HepG2 (cell line): ENCODE results near the gene PFAS. TPM values are rescaled to one million over a fixed set of nuclear protein-coding genes. Genes with fewer than 3 reads are reported as not detected.

Source experiments
- AGO1 ChIP-seq: fragments of 200-400 bp; formaldehyde crosslinking; IDR thresholded peaks from 2 replicates; pipeline ENCODE4 v1.6.1; 2017; ENCODE audit warnings: mild to moderate bottlenecking, low read depth, low read length, moderate library complexity; ENCODE audit not compliant: poor library complexity, severe bottlenecking
- ETV5 ChIP-seq: IDR thresholded peaks from 2 replicates; pipeline ENCODE4 v1.6.1; 2018; ENCODE audit warnings: missing biosample characterization, missing genetic modification reagents, inconsistent platforms, borderline replicate concordance
- IRF2 ChIP-seq: IDR thresholded peaks from 2 replicates; pipeline ENCODE4 v1.6.1; 2018; ENCODE audit warnings: missing genetic modification reagents, missing compliant biosample characterization
- RARA ChIP-seq: IDR thresholded peaks from 2 replicates; pipeline ENCODE4 v1.6.1; 2016; ENCODE audit warnings: missing genetic modification reagents, missing compliant biosample characterization
- RBAK ChIP-seq: sonication (generic); formaldehyde crosslinking; IDR thresholded peaks from 2 replicates; pipeline ENCODE4 v1.5.1; 2020; ENCODE audit warnings: mild to moderate bottlenecking, missing genetic modification reagents
- RNF219 ChIP-seq: sonication (generic); formaldehyde crosslinking; IDR thresholded peaks from 2 replicates; pipeline ENCODE4 v1.5.0; 2020; ENCODE audit warnings: mild to moderate bottlenecking, missing genetic modification reagents
- TP53 ChIP-seq: sonication (generic); formaldehyde crosslinking; conservative IDR thresholded peaks from 2 replicates; pipeline ENCODE4 v1.4.0; 2020; ENCODE audit warnings: missing genetic modification reagents
- XRCC5 ChIP-seq: fragments of 200-400 bp; formaldehyde crosslinking; optimal IDR thresholded peaks from 2 replicates; pipeline ENCODE3; 2017; ENCODE audit warnings: mild to moderate bottlenecking, low read length
- ZBTB49 ChIP-seq: sonication (generic); formaldehyde crosslinking; IDR thresholded peaks from 2 replicates; pipeline ENCODE4 v1.4.0; 2020; ENCODE audit warnings: missing genetic modification reagents, borderline replicate concordance
- ZNF263 ChIP-seq: sonication (generic); formaldehyde crosslinking; IDR thresholded peaks from 2 replicates; pipeline ENCODE4 v1.4.0; 2020; ENCODE audit warnings: missing genetic modification reagents
- ZNF281 ChIP-seq: sonication (generic); formaldehyde crosslinking; IDR thresholded peaks from 2 replicates; pipeline ENCODE4 v1.4.0; 2020; ENCODE audit warnings: missing genetic modification reagents, borderline replicate concordance
- ZNF589 ChIP-seq: sonication (generic); formaldehyde crosslinking; conservative IDR thresholded peaks from 2 replicates; pipeline ENCODE4 v1.8.0; 2022; ENCODE audit warnings: mild to moderate bottlenecking, moderate library complexity, missing genetic modification reagents
- ZNF607 ChIP-seq: sonication (generic); formaldehyde crosslinking; IDR thresholded peaks from 2 replicates; pipeline ENCODE4 v1.5.1; 2020; ENCODE audit warnings: missing genetic modification reagents, mild to moderate bottlenecking, borderline replicate concordance
- ZNF792 ChIP-seq: IDR thresholded peaks from 2 replicates; pipeline ENCODE4 v1.6.1; 2016
- ZNF839 ChIP-seq: sonication (generic); formaldehyde crosslinking; IDR thresholded peaks from 2 replicates; pipeline ENCODE4 v1.4.0; 2020; ENCODE audit warnings: missing genetic modification reagents, mild to moderate bottlenecking, borderline replicate concordance
- polyA plus RNA-seq, 8 experiments: library from polyadenylated mRNA; depleted of rRNA in 3 of 8; stranded (reverse) in 7 of 8; unstranded in 1 of 8; fragments of >200 nt; fragmentation: Illumina TruSeq in 4 of 8; extraction: Trizol in 4 of 8; gene quantifications; 2 replicates each; pipeline versions ENCODE4 v1.2.1 to v1.2.3, GENCODE V29; 2011 to 2016; ENCODE audit warnings: low read depth in 4 of 8, missing spikeins in 1 of 8, mixed read lengths in 1 of 8; ENCODE audit not compliant: insufficient read depth in 1 of 8
- total RNA-seq, 5 experiments: library from RNA; depleted of rRNA; stranded (reverse); fragments of >200 nt; fragmentation: Illumina TruSeq; extraction: Trizol; gene quantifications; 2 replicates each; pipeline ENCODE4 v1.2.3, GENCODE V29; 2016; ENCODE audit warnings: low read depth in 1 of 5
- TF ChIP-seq, protein P1 (sequence below), 2 experiments: sonication (generic) in 1 of 2; formaldehyde crosslinking in 1 of 2; IDR thresholded peaks; 2 replicates each; pipeline versions ENCODE4 v1.4.0 to v1.6.1; 2018 to 2020; ENCODE audit warnings: missing genetic modification reagents in 2 of 2, borderline replicate concordance in 1 of 2, low read depth in 1 of 2, mild to moderate bottlenecking in 1 of 2, missing biosample characterization in 1 of 2
- TF ChIP-seq, protein P2 (sequence below): sonication (generic); formaldehyde crosslinking; IDR thresholded peaks from 2 replicates; pipeline ENCODE4 v1.4.0; 2020; ENCODE audit warnings: missing genetic modification reagents

The PFAS gene
- total and polyA plus RNA-seq, 2 of the 13 experiments (the other 11 are each of a cell fraction or from before 2014, with no cell fraction given): 49.4 to 58.2 TPM

DNA sequence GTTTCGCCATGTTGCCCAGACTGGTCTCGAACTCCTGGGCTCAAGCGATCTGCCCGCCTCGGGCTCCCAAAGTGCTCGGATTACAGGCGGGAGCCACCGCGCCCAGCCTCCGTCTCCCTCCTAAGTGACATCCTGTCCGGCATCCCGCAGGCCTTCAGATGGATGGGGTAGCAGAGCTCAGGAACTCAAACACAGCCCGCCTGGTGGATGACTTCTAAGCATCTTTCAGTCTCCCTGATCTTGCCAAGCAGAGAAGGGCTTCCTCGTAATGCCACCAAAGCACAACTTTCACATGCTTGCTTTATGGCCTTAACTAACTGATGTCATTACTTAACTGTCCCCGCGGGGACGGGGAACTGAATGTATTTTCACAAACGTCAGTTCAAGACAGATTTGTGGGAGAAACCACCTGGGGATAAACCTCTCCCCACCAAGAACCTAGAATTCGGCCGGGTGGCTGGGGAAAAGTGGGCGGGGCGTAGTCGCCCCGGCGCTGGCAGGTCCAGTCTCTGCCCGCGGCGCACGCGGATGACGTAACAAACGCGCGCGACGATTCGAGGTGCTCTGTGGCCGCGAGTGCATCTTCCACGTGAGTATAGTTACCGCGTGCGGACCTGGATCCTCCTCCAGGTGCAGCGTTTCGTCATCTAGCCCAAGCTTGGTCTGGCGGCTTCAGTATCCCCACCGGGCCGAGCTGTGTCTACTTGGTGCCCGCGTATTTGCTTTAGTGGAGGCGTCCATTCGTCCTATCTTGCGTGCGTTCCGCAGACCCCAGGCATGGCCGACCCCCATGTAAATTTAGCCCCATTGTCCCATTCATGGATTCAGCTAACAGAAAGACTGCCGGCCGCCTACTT, at the start of gene PFAS (continued):
- TF ChIP-seq ZNF607 (0 out of 2 replicates have a peak, but pooled peaks have one; percentile 10), ZBTB49 (CRISPR knock-in tag) (no peak), ZNF263 (no peak), ETV5 (CRISPR knock-in tag) (no peak), ZNF839 (CRISPR knock-in tag) (peak; percentile 63; the same call in 1 of the 2 replicates), RARA (0 out of 2 replicates have a peak, but pooled peaks have one; percentile 45), XRCC5 (peak; percentile 41), ZNF589 (CRISPR knock-in tag) (0 out of 2 replicates have a peak, but pooled peaks have one; percentile 60), AGO1 (no peak), IRF2 (CRISPR knock-in tag) (peak; percentile 70; the same call in 1 of the 2 replicates), ZNF281 (peak; percentile 31; the same call in 1 of the 2 replicates), RBAK (CRISPR knock-in tag) (no peak), ZNF792 (CRISPR knock-in tag) (peak; percentile 56; the same call in 1 of the 2 replicates), RNF219 (no peak), TP53 (no peak)
- TF ChIP-seq, protein P1, sequence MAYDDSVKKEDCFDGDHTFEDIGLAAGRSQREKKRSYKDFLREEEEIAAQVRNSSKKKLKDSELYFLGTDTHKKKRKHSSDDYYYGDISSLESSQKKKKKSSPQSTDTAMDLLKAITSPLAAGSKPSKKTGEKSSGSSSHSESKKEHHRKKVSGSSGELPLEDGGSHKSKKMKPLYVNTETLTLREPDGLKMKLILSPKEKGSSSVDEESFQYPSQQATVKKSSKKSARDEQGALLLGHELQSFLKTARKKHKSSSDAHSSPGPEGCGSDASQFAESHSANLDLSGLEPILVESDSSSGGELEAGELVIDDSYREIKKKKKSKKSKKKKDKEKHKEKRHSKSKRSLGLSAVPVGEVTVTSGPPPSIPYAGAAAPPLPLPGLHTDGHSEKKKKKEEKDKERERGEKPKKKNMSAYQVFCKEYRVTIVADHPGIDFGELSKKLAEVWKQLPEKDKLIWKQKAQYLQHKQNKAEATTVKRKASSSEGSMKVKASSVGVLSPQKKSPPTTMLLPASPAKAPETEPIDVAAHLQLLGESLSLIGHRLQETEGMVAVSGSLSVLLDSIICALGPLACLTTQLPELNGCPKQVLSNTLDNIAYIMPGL (CRISPR knock-in tag; IDR thresholded peaks at IDR 0.05; ENCODE audit: borderline replicate concordance in 1 of 2, low read depth in 1 of 2): peak; percentile 53 to 80; a peak in 3 of 4 replicates
- TF ChIP-seq, protein P2, sequence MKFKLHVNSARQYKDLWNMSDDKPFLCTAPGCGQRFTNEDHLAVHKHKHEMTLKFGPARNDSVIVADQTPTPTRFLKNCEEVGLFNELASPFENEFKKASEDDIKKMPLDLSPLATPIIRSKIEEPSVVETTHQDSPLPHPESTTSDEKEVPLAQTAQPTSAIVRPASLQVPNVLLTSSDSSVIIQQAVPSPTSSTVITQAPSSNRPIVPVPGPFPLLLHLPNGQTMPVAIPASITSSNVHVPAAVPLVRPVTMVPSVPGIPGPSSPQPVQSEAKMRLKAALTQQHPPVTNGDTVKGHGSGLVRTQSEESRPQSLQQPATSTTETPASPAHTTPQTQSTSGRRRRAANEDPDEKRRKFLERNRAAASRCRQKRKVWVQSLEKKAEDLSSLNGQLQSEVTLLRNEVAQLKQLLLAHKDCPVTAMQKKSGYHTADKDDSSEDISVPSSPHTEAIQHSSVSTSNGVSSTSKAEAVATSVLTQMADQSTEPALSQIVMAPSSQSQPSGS (CRISPR knock-in tag): peak; percentile 84; the same call in 1 of the 2 replicates
